ENCODE results near the gene MT2A.

DNA sequence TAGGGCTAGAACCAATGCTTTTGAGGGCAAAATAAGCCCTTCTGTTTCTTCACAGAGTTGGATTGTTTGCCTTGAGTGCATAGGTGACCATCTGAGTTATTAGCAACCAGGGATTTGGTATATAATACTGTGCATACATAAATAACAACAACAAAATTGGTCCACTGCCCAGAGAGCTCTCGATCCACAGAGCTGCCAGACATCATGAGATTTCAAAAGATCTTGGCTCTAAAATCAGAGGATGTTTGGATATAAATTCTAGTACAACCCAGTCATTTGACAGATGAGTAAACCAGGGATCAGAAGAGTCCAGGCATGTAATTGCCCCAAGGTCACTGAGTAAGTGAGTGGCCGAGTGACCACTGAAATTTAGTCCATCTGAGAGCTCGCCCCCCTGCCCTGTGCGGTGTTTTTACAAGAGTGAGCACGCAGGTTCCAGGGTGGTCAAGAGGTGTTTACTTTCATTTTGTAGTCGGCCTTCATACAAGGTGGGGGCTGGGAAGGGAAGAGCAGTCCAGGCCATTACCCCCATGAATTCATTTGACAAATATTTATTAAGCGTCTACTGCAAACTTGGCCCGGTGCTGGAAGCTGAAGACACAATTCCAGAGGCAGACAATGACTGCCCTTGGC lies 1.8 kb upstream of the MT2A start:
- TF ChIP-seq ZNF512 (CRISPR knock-in tag; IDR thresholded peaks at IDR 0.05) (no peak), ZNF530 (CRISPR knock-in tag; IDR thresholded peaks at IDR 0.05; ENCODE audit: low read depth) (no peak), CSRNP2 (CRISPR knock-in tag; conservative IDR thresholded peaks at IDR 0.05; ENCODE audit: low read depth) (no peak)
- TF ChIP-seq, protein P1, sequence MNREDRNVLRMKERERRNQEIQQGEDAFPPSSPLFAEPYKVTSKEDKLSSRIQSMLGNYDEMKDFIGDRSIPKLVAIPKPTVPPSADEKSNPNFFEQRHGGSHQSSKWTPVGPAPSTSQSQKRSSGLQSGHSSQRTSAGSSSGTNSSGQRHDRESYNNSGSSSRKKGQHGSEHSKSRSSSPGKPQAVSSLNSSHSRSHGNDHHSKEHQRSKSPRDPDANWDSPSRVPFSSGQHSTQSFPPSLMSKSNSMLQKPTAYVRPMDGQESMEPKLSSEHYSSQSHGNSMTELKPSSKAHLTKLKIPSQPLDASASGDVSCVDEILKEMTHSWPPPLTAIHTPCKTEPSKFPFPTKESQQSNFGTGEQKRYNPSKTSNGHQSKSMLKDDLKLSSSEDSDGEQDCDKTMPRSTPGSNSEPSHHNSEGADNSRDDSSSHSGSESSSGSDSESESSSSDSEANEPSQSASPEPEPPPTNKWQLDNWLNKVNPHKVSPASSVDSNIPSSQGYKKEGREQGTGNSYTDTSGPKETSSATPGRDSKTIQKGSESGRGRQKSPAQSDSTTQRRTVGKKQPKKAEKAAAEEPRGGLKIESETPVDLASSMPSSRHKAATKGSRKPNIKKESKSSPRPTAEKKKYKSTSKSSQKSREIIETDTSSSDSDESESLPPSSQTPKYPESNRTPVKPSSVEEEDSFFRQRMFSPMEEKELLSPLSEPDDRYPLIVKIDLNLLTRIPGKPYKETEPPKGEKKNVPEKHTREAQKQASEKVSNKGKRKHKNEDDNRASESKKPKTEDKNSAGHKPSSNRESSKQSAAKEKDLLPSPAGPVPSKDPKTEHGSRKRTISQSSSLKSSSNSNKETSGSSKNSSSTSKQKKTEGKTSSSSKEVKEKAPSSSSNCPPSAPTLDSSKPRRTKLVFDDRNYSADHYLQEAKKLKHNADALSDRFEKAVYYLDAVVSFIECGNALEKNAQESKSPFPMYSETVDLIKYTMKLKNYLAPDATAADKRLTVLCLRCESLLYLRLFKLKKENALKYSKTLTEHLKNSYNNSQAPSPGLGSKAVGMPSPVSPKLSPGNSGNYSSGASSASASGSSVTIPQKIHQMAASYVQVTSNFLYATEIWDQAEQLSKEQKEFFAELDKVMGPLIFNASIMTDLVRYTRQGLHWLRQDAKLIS (CRISPR knock-in tag; IDR thresholded peaks at IDR 0.05): no peak
